Motor neuron (in vitro differentiated cells): ENCODE data around the gene UNC5B. TPM values are rescaled to one million over a fixed set of nuclear protein-coding genes. Genes with fewer than 3 reads are reported as not detected.
"Not testable (repeated sequence)": the region's sequence is repeated elsewhere in the genome, so short reads cannot be mapped to it uniquely, and the experiment has no call there.

Experiments
- ATAC-seq, 8 experiments: fragments of 200-7000 bp; cut with Tn5 transposase; replicated peaks in 6 of 8; 2 replicates each; pipeline ENCODE4 v1.8.0; 2021; ENCODE audit warnings: mild to moderate bottlenecking in 8 of 8, moderate library complexity in 8 of 8
- H3K27ac ChIP-seq, 2 donors: fragments of 250-450 bp; sonication (Bioruptor Pico); 2 replicates each; pipeline ENCODE4 v1.9.0; 2021; ENCODE audit warnings: antibody characterized with exemption in 2 of 2, mild to moderate bottlenecking in 2 of 2, moderate library complexity in 1 of 2
- H3K4me1 ChIP-seq, 2 donors: fragments of 250-450 bp; sonication (Bioruptor Pico); replicated peaks in 1 of 2; 2 replicates each; pipeline ENCODE4 v1.6.1; 2021; ENCODE audit warnings: antibody characterized with exemption in 2 of 2, mild to moderate bottlenecking in 2 of 2, moderate library complexity in 1 of 2
- H3K4me3 ChIP-seq, 5 donors: fragments of 250-450 bp; sonication (Bioruptor Pico); 2 replicates each; pipeline ENCODE4 v1.9.0; 2021; ENCODE audit warnings: antibody characterized with exemption in 5 of 5, mild to moderate bottlenecking in 5 of 5, moderate library complexity in 4 of 5
- WGBS, 10 experiments: fragments of 450-650 bp; shearing (Covaris generic); methylation state at CpG; one replicate each; pipeline ENCODE4 v1.0.0; 2022; 5-methylcytosine and 5-hydroxymethylcytosine counted together
- in situ Hi-C, 9 experiments: fragments of 400-800 bp; cut with MboI; loops; one replicate each; pipeline ENCODE4 v1.15.0; 2021; ENCODE audit warnings: low sequenced_read_pairs in 9 of 9, low pct_unique_long_range_greater_than_20kb in 2 of 9; ENCODE audit not compliant: unreplicated experiment in 9 of 9
- total RNA-seq, 8 experiments: library from RNA; unstranded; fragments of 300-600 nt; gene quantifications; 2 replicates each; pipeline versions ENCODE4 v1.2.3 to v1.2.4, GENCODE V29; 2022

UNC5B gene
- total RNA-seq, 8 experiments from 2014 or later: 1.4 to 53.5 (median 18.2) TPM

- 59 to 100% (median 71%) methylated on average over 1 to 6 of the region's 10 CpGs; no CpG with 5 or more reads in 5 of the 10 experiments for WGBS, 10 experiments
- peak overlapping the region; percentile 87 to 96 for H3K27ac ChIP-seq
- in situ Hi-C loops: no loop called here
- H3K4me3 ChIP-seq: no peak overlapping the region
- ATAC-seq: peak; percentile 8 to 87 (median 36)
- peaks cover 58 to 63% of the 10 kb centered on the region in 2 donors for H3K4me1 ChIP-seq
Measured at GRCh38 chr10:71270301-71271220, 58.2 kb downstream of the UNC5B start.

DNA sequence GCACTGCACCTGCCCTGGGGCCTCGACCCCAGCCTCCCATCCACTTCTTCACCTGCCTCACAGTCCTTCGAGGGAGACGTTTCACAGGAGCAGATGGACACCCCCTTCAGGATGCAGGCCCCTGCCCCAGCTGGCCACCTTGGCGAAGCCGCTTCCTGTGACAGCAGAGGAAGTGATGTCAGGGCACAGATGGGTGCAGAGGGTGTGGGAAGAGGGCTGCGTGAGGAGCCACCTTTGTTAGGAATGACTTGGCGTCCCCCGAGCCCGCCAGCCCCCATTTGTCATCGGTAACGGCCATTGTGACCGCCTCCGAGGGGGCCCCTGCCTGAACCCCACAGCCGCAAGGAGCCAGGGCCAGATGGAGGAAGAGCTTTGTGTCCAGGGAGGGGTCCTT lies 59.3 kb downstream of the UNC5B start:
- in situ Hi-C loops: no loop called here
- H3K27ac ChIP-seq: peak overlapping the region; percentile 87 to 96
- peaks cover 51 to 58% of the 10 kb centered on the region in 2 donors for H3K4me1 ChIP-seq
- peak in 5 of 8 experiments; percentile 43 to 67 (median 59) for ATAC-seq
- WGBS, 10 experiments: 15 to 100% (median 29%) methylated on average over 1 to 6 of the region's 14 CpGs; no CpG with 5 or more reads in 7 of the 10 experiments
- no peak overlapping the region for H3K4me3 ChIP-seq

DNA sequence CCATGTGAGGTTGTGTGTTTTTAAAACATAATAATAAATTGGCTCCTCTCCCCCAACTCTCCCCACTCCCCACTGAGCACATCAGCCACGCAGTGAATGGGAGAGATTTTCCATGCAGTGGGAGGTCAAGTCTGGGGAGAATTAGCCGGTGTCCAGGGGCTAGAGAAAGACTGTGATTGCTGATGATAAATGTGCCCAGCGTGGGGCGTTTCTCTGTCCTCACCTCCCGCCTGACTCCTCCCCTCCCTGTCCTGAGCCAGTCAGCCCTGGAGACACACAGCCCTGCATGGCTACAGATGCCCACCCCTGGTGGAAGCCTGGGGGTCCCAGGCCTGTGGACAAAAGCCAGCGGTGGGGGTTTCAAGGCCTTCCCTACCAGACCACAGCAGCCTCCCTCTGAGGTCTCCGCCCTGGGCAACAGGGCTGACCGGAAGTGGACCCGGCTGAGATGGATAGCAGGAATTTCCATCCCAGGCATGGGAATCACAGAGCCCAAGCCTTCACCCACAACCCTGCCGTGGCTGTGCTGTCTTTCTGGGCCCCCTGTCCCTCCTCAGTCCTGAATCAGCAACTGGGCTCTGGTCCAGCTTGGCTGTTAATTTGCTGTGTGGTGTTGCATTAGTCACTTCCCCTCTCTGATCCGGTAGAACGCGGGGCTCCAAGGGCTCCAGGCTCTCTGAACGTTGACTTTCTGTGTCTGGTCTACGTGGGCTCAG lies 59.8 kb downstream of the UNC5B start:
- ATAC-seq: peak in 7 of 8 experiments; percentile 15 to 77 (median 72)
- Histone ChIP-seq H3K27ac (peak overlapping the region; percentile 87 to 96), H3K4me3 (no peak overlapping the region), H3K4me1 (peaks cover 51 to 58% of the 10 kb centered on the region in 2 donors)
- 8 to 76% (median 20%) methylated on average over 1 to 6 of the region's 15 CpGs; no CpG with 5 or more reads in 5 of the 10 experiments for WGBS, 10 experiments
- in situ Hi-C loops: no loop called here

GRCh38 chr10:71272974-71273373 lies 60.6 kb downstream of the UNC5B start:
- H3K27ac ChIP-seq, in situ Hi-C loops, ATAC-seq, H3K4me3 ChIP-seq: not testable (repeated sequence)
- H3K4me1 ChIP-seq: peaks cover 50 to 57% of the 10 kb centered on the region in 2 donors
- 60 to 100% (median 85%) methylated on average over 1 to 5 of the region's 11 CpGs; no CpG with 5 or more reads in 2 of the 10 experiments for WGBS, 10 experiments

- no peak overlapping the region for H3K27ac ChIP-seq
- WGBS, 10 experiments: 95 to 100% methylated on average over 1 to 4 of the region's 5 CpGs; no CpG with 5 or more reads in 8 of the 10 experiments
- in situ Hi-C loops: no loop called here
- H3K4me1 ChIP-seq: peaks cover 52 to 57% of the 10 kb centered on the region in 2 donors
- no peak overlapping the region for H3K4me3 ChIP-seq
- no peak for ATAC-seq
Measured at GRCh38 chr10:71273506-71273905, 61.1 kb downstream of the UNC5B start.

GRCh38 chr10:71274901-71275796 lies 62.8 kb downstream of the UNC5B start:
- in situ Hi-C loops: loop anchor here in 4 of 9 experiments (25.0 kb wide), 1 partner anchor 363 kb away; no protein-coding TSS in a partner anchor
- 50 to 86% (median 77%) methylated on average over 2 to 7 of the region's 11 CpGs; no CpG with 5 or more reads in 1 of the 10 experiments for WGBS, 10 experiments
- Histone ChIP-seq H3K27ac (no peak overlapping the region), H3K4me1 (peaks cover 48 to 53% of the 10 kb centered on the region in 2 donors), H3K4me3 (no peak overlapping the region)
- no peak for ATAC-seq

- peaks cover 32 to 42% of the 10 kb centered on the region in 2 donors for H3K4me1 ChIP-seq
- H3K4me3 ChIP-seq: no peak overlapping the region
- in situ Hi-C loops: loop anchor here in 4 of 9 experiments (25.0 kb wide), 1 partner anchor 365 kb away; no protein-coding TSS in a partner anchor
- WGBS, 10 experiments: 72 to 100% methylated on average over 2 of the region's 9 CpGs; no CpG with 5 or more reads in 8 of the 10 experiments
- ATAC-seq: peak in 3 of 8 experiments; percentile 26 to 42 (median 29)
- H3K27ac ChIP-seq: peak overlapping the region; percentile 23 to 46
Measured at GRCh38 chr10:71276873-71277272, 64.5 kb downstream of the UNC5B start.

GRCh38 chr10:71277914-71278665 lies 65.7 kb downstream of the UNC5B start:
- Histone ChIP-seq H3K4me1 (peaks cover 27 to 35% of the 10 kb centered on the region in 2 donors), H3K4me3 (no peak overlapping the region), H3K27ac (peak overlapping the region in 1 of 2 donors; percentile 53)
- 67 to 100% (median 87%) methylated on average over 1 to 6 of the region's 11 CpGs; no CpG with 5 or more reads in 4 of the 10 experiments for WGBS, 10 experiments
- ATAC-seq: peak in 5 of 8 experiments; percentile 10 to 42 (median 32)
- in situ Hi-C loops: loop anchor here in 4 of 9 experiments (25.0 kb wide), 1 partner anchor 366 kb away; no protein-coding TSS in a partner anchor

- WGBS, 10 experiments: 0 to 83% (median 76%) methylated on average over 1 to 6 of the region's 19 CpGs; no CpG with 5 or more reads in 5 of the 10 experiments
- no peak overlapping the region for H3K4me3 ChIP-seq
- H3K4me1 ChIP-seq: peaks cover 33 to 42% of the 10 kb centered on the region in 2 donors
- peak; percentile 20 to 68 (median 44) for ATAC-seq
- peak overlapping the region; percentile 12 to 53 for H3K27ac ChIP-seq
- in situ Hi-C loops: loop anchor here in 4 of 9 experiments (25.0 kb wide), 1 partner anchor 367 kb away; no protein-coding TSS in a partner anchor
Measured at GRCh38 chr10:71278691-71279588, 66.6 kb downstream of the UNC5B start.

GRCh38 chr10:71279590-71280170 lies 67.3 kb downstream of the UNC5B start:
- Histone ChIP-seq H3K4me3 (no peak overlapping the region), H3K4me1 (peaks cover 36 to 47% of the 10 kb centered on the region in 2 donors), H3K27ac (peak overlapping the region in 1 of 2 donors; percentile 33)
- in situ Hi-C loops: loop anchor here (10.0 to 25.0 kb wide), 2 partner anchors 367 to 375 kb away; no protein-coding TSS in a partner anchor
- no peak for ATAC-seq
- WGBS, 10 experiments: 75 to 76% methylated on average over 6 to 7 of the region's 22 CpGs; no CpG with 5 or more reads in 8 of the 10 experiments
